HEK293T (cell line): Measurements from ENCODE around the gene TMEM121B.

ENCODE experiments used
- CTCF ChIA-PET: fragments of 350-600 bp; formaldehyde crosslinking; extraction: SDS; loops from one replicate; lab custom pipeline; 2021; ENCODE audit warnings: antibody characterized with exemption, inconsistent platforms; lab: Yijun Ruan, JAX
- POLR2A ChIA-PET: fragments of 350-600 bp; formaldehyde crosslinking; extraction: SDS; loops from one replicate; lab custom pipeline; 2020; ENCODE audit warnings: antibody characterized with exemption, inconsistent platforms; lab: Yijun Ruan, JAX
- DNase-seq: peaks from one replicate; pipeline ENCODE4 v3.0.0; 2012; ENCODE audit warnings: mixed read lengths; ENCODE audit errors: extremely low spot score
- BHLHE40 ChIP-seq: fragments of 450-650 bp; IDR thresholded peaks from 2 replicates; pipeline ENCODE4 v1.6.1; 2016; ENCODE audit warnings: mild to moderate bottlenecking, moderate library complexity, borderline replicate concordance
- CTBP1 ChIP-seq: fragments of 450-650 bp; IDR thresholded peaks from 2 replicates; pipeline ENCODE4 v1.6.1; 2016; ENCODE audit warnings: borderline replicate concordance
- ELF4 ChIP-seq: fragments of 450-650 bp; IDR thresholded peaks from 2 replicates; pipeline ENCODE4 v1.6.1; 2017; ENCODE audit warnings: antibody characterized with exemption
- FOXM1 ChIP-seq: fragments of 450-650 bp; IDR thresholded peaks from 2 replicates; pipeline ENCODE4 v1.6.1; 2017; ENCODE audit warnings: mild to moderate bottlenecking, borderline replicate concordance
- HDGF ChIP-seq: fragments of 450-650 bp; IDR thresholded peaks from 2 replicates; pipeline ENCODE4 v1.6.1; 2017; ENCODE audit warnings: antibody characterized with exemption, borderline replicate concordance
- L3MBTL2 ChIP-seq: fragments of 450-650 bp; conservative IDR thresholded peaks from 2 replicates; pipeline ENCODE4 v1.6.1; 2016; ENCODE audit warnings: mild to moderate bottlenecking
- LEF1 ChIP-seq: fragments of 450-650 bp; IDR thresholded peaks from 2 replicates; pipeline ENCODE4 v1.6.1; 2017; ENCODE audit warnings: mild to moderate bottlenecking, borderline replicate concordance
- NFRKB ChIP-seq: fragments of 450-650 bp; IDR thresholded peaks from 2 replicates; pipeline ENCODE4 v1.6.1; 2016; ENCODE audit warnings: mild to moderate bottlenecking, moderate library complexity
- SP1 ChIP-seq: fragments of 450-650 bp; IDR thresholded peaks from 2 replicates; pipeline ENCODE4 v1.6.1; 2017
- SUZ12 ChIP-seq: fragments of 450-650 bp; IDR thresholded peaks from 2 replicates; pipeline ENCODE4 v1.6.1; 2016; ENCODE audit warnings: mild to moderate bottlenecking
- TARDBP ChIP-seq: fragments of 450-650 bp; IDR thresholded peaks from 2 replicates; pipeline ENCODE4 v1.6.1; 2016
- ZNF384 ChIP-seq: fragments of 450-650 bp; IDR thresholded peaks from 2 replicates; pipeline ENCODE4 v1.6.1; 2016
- TF ChIP-seq, protein P1 (sequence below): fragments of 450-650 bp; IDR thresholded peaks from 2 replicates; pipeline ENCODE4 v1.6.1; 2016

The TMEM121B gene

GRCh38 chr22:17087498-17088131 is 33.5 kb downstream of the TMEM121B start:
- no peak for DNase-seq
- CTCF ChIA-PET: interaction anchor here (1.2 to 1.3 kb wide), 2 partner anchors 9 to 84 kb away, joined by 3 to 4 read pairs; no protein-coding TSS in a partner anchor
- POLR2A ChIA-PET: no interaction called here
- no peak for TF ChIP-seq SP1
- TF ChIP-seq SUZ12: no peak
- no peak for TF ChIP-seq ZNF384
- no peak for TF ChIP-seq HDGF
- no peak for TF ChIP-seq BHLHE40
- TF ChIP-seq FOXM1: no peak
- TF ChIP-seq LEF1: no peak

DNA sequence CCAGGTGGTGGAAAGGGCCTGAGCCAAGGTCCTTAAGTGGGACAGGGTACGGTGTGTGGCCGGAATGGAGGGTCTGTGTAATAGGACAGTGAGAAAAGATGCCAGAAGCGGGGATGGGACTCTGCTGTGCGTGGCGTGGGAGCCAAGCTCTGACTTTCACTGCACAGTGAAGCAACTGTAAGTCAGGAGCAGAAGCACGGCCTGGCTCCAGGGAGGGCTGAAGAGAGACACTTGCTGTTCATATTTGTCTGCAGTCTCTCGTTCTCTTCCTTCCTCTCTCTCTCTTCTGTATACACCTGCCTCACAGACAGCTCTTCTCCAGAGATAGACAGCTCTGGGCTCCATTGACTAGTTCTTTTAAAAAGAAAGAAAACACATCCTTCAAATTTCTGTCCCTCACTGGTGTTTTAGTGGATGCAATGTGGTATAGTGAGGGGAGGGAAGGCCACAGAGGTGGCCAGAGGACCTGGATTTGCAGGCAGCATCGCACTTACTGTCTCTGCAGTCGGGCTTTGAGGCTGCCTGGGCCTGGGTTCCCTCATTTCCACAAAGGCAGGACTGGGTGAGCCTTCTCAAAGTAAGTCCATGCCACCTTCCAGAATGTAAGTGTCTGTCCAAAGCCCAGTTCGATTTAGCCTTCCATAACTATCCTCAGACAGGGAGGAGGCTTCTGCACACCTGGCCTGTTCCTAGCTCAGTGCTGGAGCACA is 34.2 kb downstream of the TMEM121B start:
- ChIA-PET CTCF (interaction anchor here (1.2 kb wide), 1 partner anchor 9 kb away, joined by 3 read pairs; no protein-coding TSS in a partner anchor), POLR2A (no interaction called here)
- TF ChIP-seq NFRKB: no peak
- TF ChIP-seq, protein P1, sequence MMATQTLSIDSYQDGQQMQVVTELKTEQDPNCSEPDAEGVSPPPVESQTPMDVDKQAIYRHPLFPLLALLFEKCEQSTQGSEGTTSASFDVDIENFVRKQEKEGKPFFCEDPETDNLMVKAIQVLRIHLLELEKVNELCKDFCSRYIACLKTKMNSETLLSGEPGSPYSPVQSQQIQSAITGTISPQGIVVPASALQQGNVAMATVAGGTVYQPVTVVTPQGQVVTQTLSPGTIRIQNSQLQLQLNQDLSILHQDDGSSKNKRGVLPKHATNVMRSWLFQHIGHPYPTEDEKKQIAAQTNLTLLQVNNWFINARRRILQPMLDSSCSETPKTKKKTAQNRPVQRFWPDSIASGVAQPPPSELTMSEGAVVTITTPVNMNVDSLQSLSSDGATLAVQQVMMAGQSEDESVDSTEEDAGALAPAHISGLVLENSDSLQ: no peak
- no peak for TF ChIP-seq ELF4
- TF ChIP-seq CTBP1: no peak
- TF ChIP-seq HDGF: no peak
- no peak for TF ChIP-seq BHLHE40
- DNase-seq: no peak

- POLR2A ChIA-PET: no interaction called here
- TF ChIP-seq HDGF (no peak), FOXM1 (no peak), LEF1 (no peak)
- CTCF ChIA-PET: interaction anchor here (1.2 kb wide), 1 partner anchor 10 kb away, joined by 3 read pairs; no protein-coding TSS in a partner anchor
Observed at GRCh38 chr22:17086296-17086695, 34.9 kb downstream of the TMEM121B start.

GRCh38 chr22:17085277-17086181 is 35.6 kb downstream of the TMEM121B start:
- ChIA-PET POLR2A (no interaction called here), CTCF (no interaction called here)
- peak; percentile 38 for DNase-seq
- TF ChIP-seq BHLHE40 (no peak), L3MBTL2 (peak; percentile 68)

More at GRCh38 chr22:17086296-17086695, 34.9 kb downstream of the TMEM121B start:
- DNase-seq: no peak

DNA sequence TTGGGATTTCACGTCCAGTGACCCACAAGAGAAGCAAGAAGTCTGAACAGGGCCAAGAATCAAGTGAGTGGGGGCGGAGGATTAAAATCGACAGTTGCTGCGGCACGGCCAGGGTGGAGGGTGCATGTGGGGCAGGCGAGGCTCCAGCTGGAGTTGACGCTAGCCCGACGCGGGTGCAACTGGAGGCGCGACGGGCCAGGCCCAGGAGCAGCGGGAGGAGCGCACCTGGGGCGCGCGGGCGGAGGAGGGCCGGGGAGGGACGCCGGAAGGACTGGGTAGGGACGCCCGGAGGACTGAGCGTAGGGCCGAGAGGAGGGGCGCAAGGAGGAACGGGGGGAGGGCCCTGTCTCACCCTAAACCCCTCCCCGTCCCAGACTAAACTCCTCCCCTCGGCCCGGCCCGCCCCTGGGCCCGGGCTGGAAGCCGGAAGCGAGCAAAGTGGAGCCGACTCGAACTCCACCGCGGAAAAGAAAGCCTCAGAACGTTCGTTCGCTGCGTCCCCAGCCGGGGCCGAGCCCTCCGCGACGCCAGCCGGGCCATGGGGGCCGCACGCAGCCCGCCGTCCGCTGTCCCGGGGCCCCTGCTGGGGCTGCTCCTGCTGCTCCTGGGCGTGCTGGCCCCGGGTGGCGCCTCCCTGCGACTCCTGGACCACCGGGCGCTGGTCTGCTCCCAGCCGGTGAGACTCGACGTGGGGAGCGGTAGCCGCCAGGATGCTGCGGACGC is 36.4 kb downstream of the TMEM121B start, which contains the start of gene IL17RA:
Gene IL17RA (plus strand): TSS at position 447 of the 723 bp plus-strand sequence. CDS start 92 bp downstream, at position 539.
- CTCF ChIA-PET: no interaction called here
- DNase-seq: peak; percentile 94
- TF ChIP-seq L3MBTL2 (peak; percentile 80), HDGF (no peak)
- POLR2A ChIA-PET: interaction anchor here (1.5 kb wide), 1 partner anchor 87 kb away, joined by 7 read pairs; no protein-coding TSS in a partner anchor

DNA sequence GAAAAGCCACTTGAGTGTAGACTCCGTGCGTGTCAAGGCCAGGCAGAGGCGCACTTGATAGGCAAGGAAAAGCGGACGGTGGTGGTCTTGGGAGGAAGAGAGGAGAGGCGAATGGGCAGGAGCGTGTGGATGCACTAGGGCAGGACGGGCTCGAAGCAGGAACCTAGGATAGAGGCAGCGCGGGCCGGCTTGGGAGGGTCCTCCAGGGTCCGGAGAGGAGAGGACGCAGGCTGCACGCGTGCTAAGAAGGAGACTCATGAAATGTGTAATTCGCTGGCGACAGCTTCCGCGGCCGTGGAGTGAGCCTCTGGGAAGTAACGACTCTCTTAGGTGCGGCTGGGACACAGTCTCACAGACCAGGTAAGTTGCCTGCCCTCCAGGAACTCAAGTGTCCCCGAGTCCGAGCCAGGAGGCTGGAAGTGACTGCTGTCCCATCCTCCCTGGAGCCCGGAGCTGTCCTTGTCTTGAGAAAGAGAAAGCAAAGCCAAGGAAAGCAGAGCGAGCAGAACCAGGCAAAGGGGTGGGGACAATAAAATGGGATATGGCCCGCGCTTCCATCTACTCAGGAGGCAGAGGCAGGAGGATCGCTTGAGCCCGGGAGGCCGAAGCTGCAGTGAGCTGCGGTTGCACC is 37.2 kb downstream of the TMEM121B start:
- CTCF ChIA-PET: no interaction called here
- POLR2A ChIA-PET: interaction anchor here (1.5 kb wide), 1 partner anchor 88 kb away, joined by 7 read pairs; no protein-coding TSS in a partner anchor
- DNase-seq: no peak
- no peak for TF ChIP-seq FOXM1
- TF ChIP-seq ZNF384: no peak
- TF ChIP-seq, protein P1: no peak
- no peak for TF ChIP-seq CTBP1
- TF ChIP-seq TARDBP: no peak
- no peak for TF ChIP-seq HDGF
- TF ChIP-seq SP1: no peak

DNA sequence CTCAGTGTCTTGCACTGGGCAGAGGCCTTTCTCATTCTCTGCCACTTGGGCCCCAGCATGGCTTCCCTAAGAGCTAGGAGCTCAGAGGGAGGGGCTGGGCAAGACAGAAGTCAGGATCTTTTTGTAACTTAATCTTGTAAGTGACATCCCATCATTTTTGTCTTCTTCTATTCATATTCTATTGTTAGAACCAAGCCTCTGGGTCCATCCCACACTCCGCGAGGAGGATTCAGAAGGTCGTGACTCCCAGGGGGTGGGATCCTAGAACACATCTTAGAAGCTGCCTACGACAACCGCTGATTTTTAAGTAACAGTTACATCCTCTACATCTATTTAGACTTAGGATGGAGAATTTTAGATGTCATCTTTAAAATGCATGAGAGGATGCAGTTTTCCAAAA is 37.9 kb downstream of the TMEM121B start:
- POLR2A ChIA-PET: interaction anchor here (1.5 kb wide), 1 partner anchor 88 kb away, joined by 7 read pairs; no protein-coding TSS in a partner anchor

More for the DNA sequence above, 37.9 kb downstream of the TMEM121B start:
- CTCF ChIA-PET: no interaction called here
- TF ChIP-seq SUZ12 (no peak), LEF1 (no peak), NFRKB (no peak), FOXM1 (no peak)
- no peak for DNase-seq
